ENCODE measurements around the gene SPINK4.

The SPINK4 gene

GRCh38 chr9:33295571-33295970, 55.6 kb downstream of the SPINK4 start:
- no peak overlapping the region for H3K9ac ChIP-seq (ENCODE audit: low read depth, low read length)
- H3K9me3 ChIP-seq (ENCODE audit: insufficient read depth, low read depth, low read length), result no peaks in the 10 kb centered on the region
- WGBS, result 87% methylated on average over 2 of the region's 2 CpGs
- H3K36me3 ChIP-seq (ENCODE audit: insufficient read depth, low read length), result peaks cover 89% of the 10 kb centered on the region
- no peaks in the 10 kb centered on the region for H3K27me3 ChIP-seq (ENCODE audit: insufficient read depth, low read length)
- H3K4me3 ChIP-seq (ENCODE audit: low read length), result no peak overlapping the region
- no peak overlapping the region for H3K27ac ChIP-seq (ENCODE audit: low read depth, low read length)
- H3K4me1 ChIP-seq (ENCODE audit: insufficient read depth, low read length), result no peaks in the 10 kb centered on the region; the same call in 1 of the 2 replicates

- Histone ChIP-seq H3K27me3 (ENCODE audit: insufficient read depth, low read length) (no peaks in the 10 kb centered on the region), H3K9me3 (ENCODE audit: insufficient read depth, low read depth, low read length) (no peaks in the 10 kb centered on the region), H3K9ac (ENCODE audit: low read depth, low read length) (no peak overlapping the region), H3K27ac (ENCODE audit: low read depth, low read length) (no peak overlapping the region), H3K36me3 (ENCODE audit: insufficient read depth, low read length) (peaks cover 100% of the 10 kb centered on the region), H3K4me3 (ENCODE audit: low read length) (no peak overlapping the region), H3K4me1 (ENCODE audit: insufficient read depth, low read length) (no peaks in the 10 kb centered on the region)
- WGBS, result 96% methylated on average over 1 of the region's 1 CpG
Observed at GRCh38 chr9:33297432-33297831, 57.5 kb downstream of the SPINK4 start.

Measured in HUES64 (cell line).